ENCODE measurements around the gene VPS50. TPM values are rescaled to one million over a fixed set of nuclear protein-coding genes. Genes with fewer than 3 reads are reported as not detected.

The VPS50 gene
- polyA plus RNA-seq, 3 donors = 7.6 to 12.6 (median 9.5) TPM

GRCh38 chr7:93198472-93198871 lies 33.7 kb upstream of the VPS50 start:
- intact Hi-C loops (cut with micrococcal nuclease) = no loop called here
- H3K27ac Mint-ChIP-seq = no peak overlapping the region
- Histone ChIP-seq H4K20me1 (ENCODE audit: insufficient read depth, low read length) (no peaks in the 10 kb centered on the region), H3K4me1 (ENCODE audit: control insufficient read depth in 1 of 2, insufficient read depth in 2 of 2, low read length in 2 of 2) (peaks cover 10 to 12% of the 10 kb centered on the region in 2 donors), H3K9me3 (replicated peaks in 1 of 2; ENCODE audit: control insufficient read depth in 1 of 2, insufficient read depth in 1 of 2, low read length in 2 of 2) (no peaks in the 10 kb centered on the region), H3K27me3 (ENCODE audit: control insufficient read depth in 2 of 2, insufficient read depth in 2 of 2, low read length in 2 of 2) (no peaks in the 10 kb centered on the region), H3K27ac (ENCODE audit: low read depth in 1 of 2, low read length in 2 of 2) (no peak overlapping the region), H3K4me2 (replicated peaks; ENCODE audit: extremely low read depth, low read length, poor library complexity, severe bottlenecking) (no peak overlapping the region), H2AFZ (ENCODE audit: insufficient read depth, low read depth, low read length, poor library complexity, severe bottlenecking) (no peak overlapping the region), H3K36me3 (replicated peaks in 1 of 2; ENCODE audit: control insufficient read depth in 1 of 2, insufficient read depth in 2 of 2, low read length in 2 of 2) (no peaks in the 10 kb centered on the region), H3K9ac (ENCODE audit: insufficient read depth, low read length, poor library complexity, severe bottlenecking) (no peak overlapping the region), H3K79me2 (ENCODE audit: insufficient read depth, low read length) (no peaks in the 10 kb centered on the region), H3K4me3 (replicated peaks in 1 of 3; ENCODE audit: low read depth in 2 of 3, low read length in 3 of 3) (no peak overlapping the region)
- H3K4me1 Mint-ChIP-seq = peaks cover 13% of the 10 kb centered on the region
- TF ChIP-seq, protein P1, sequence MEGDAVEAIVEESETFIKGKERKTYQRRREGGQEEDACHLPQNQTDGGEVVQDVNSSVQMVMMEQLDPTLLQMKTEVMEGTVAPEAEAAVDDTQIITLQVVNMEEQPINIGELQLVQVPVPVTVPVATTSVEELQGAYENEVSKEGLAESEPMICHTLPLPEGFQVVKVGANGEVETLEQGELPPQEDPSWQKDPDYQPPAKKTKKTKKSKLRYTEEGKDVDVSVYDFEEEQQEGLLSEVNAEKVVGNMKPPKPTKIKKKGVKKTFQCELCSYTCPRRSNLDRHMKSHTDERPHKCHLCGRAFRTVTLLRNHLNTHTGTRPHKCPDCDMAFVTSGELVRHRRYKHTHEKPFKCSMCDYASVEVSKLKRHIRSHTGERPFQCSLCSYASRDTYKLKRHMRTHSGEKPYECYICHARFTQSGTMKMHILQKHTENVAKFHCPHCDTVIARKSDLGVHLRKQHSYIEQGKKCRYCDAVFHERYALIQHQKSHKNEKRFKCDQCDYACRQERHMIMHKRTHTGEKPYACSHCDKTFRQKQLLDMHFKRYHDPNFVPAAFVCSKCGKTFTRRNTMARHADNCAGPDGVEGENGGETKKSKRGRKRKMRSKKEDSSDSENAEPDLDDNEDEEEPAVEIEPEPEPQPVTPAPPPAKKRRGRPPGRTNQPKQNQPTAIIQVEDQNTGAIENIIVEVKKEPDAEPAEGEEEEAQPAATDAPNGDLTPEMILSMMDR (IDR thresholded peaks at IDR 0.05) = no peak
- DNase-seq = no peak
- H3K4me3 Mint-ChIP-seq = no peak overlapping the region
- H3K36me3 Mint-ChIP-seq = no peaks in the 10 kb centered on the region
- H3K27me3 Mint-ChIP-seq (ENCODE audit: low read depth in 3 of 3) = peaks cover 0 to 4% (median 2%) of the 10 kb centered on the region in 3 donors
- H3K9me3 Mint-ChIP-seq = no peaks in the 10 kb centered on the region

GRCh38 chr7:93202594-93203250 lies 29.4 kb upstream of the VPS50 start:
- intact Hi-C loops (cut with micrococcal nuclease) = no loop called here
- H3K36me3 Mint-ChIP-seq = no peaks in the 10 kb centered on the region
- WGBS (ENCODE audit: insufficient coverage) = 84% methylated on average over 3 of the region's 5 CpGs

More at GRCh38 chr7:93202594-93203250, 29.4 kb upstream of the VPS50 start:
- H3K27ac Mint-ChIP-seq = peak overlapping the region in 1 of 7 donors; percentile 71
- H3K27me3 Mint-ChIP-seq (ENCODE audit: low read depth in 3 of 3) = peaks cover 0 to 7% (median 2%) of the 10 kb centered on the region in 3 donors
- H3K9me3 Mint-ChIP-seq = peaks cover 0 to 1% (median 0%) of the 10 kb centered on the region in 7 donors
- H3K27ac ChIP-seq (ENCODE audit: low read depth in 1 of 2, low read length in 2 of 2) = no peak overlapping the region
- H3K4me3 ChIP-seq (replicated peaks in 1 of 3; ENCODE audit: low read depth in 2 of 3, low read length in 3 of 3) = no peak overlapping the region
- no peak for DNase-seq
- H3K79me2 ChIP-seq (ENCODE audit: insufficient read depth, low read length) = no peaks in the 10 kb centered on the region
- H3K27me3 ChIP-seq (ENCODE audit: control insufficient read depth in 2 of 2, insufficient read depth in 2 of 2, low read length in 2 of 2) = no peaks in the 10 kb centered on the region
- H4K20me1 ChIP-seq (ENCODE audit: insufficient read depth, low read length) = no peaks in the 10 kb centered on the region
- H3K36me3 ChIP-seq (replicated peaks in 1 of 2; ENCODE audit: control insufficient read depth in 1 of 2, insufficient read depth in 2 of 2, low read length in 2 of 2) = no peaks in the 10 kb centered on the region
- no peak overlapping the region for H2AFZ ChIP-seq (ENCODE audit: insufficient read depth, low read depth, low read length, poor library complexity, severe bottlenecking)
- H3K4me3 Mint-ChIP-seq = no peak overlapping the region
- H3K4me1 Mint-ChIP-seq = peaks cover 4% of the 10 kb centered on the region
- H3K9me3 ChIP-seq (replicated peaks in 1 of 2; ENCODE audit: control insufficient read depth in 1 of 2, insufficient read depth in 1 of 2, low read length in 2 of 2) = no peaks in the 10 kb centered on the region
- H3K4me2 ChIP-seq (replicated peaks; ENCODE audit: extremely low read depth, low read length, poor library complexity, severe bottlenecking) = no peak overlapping the region
- TF ChIP-seq, protein P1 (IDR thresholded peaks at IDR 0.05) = no peak
- peaks cover 0 to 3% of the 10 kb centered on the region in 2 donors for H3K4me1 ChIP-seq (ENCODE audit: control insufficient read depth in 1 of 2, insufficient read depth in 2 of 2, low read length in 2 of 2)
- H3K9ac ChIP-seq (ENCODE audit: insufficient read depth, low read length, poor library complexity, severe bottlenecking) = no peak overlapping the region

All from CD14-positive monocyte (primary cell).